WTC11 (cell line): Measurements from ENCODE around the gene ERMP1. TPM values are rescaled to one million over a fixed set of nuclear protein-coding genes. Genes with fewer than 3 reads are reported as not detected.

Source experiments
- ATAC-seq: fragments of 200-7000 bp; cut with Tn5 transposase; 2 replicates; pipeline ENCODE4 v1.10.0; 2021; ENCODE audit warnings: mild to moderate bottlenecking, moderate library complexity
- CTCF ChIA-PET: fragments of 300-600 bp; sonication (Branson Sonifier 250); formaldehyde crosslinking; loops from one replicate; lab custom pipeline; 2021; ENCODE audit warnings: antibody characterized with exemption; lab: Charles Lee
- POLR2A ChIA-PET: fragments of 350-600 bp; sonication (Branson Sonifier 250); formaldehyde crosslinking; loops from one replicate; lab custom pipeline; 2021; ENCODE audit warnings: antibody characterized with exemption; lab: Charles Lee
- DNase-seq: peaks from one replicate; pipeline ENCODE4 v3.0.0; 2021; ENCODE audit warnings: low spot score
- H3K27ac Mint-ChIP-seq: 2 replicates; pipeline ENCODE4 v1.8.0; 2021; ENCODE audit warnings: mixed read lengths
- H3K27me3 Mint-ChIP-seq: 2 replicates; pipeline ENCODE4 v1.8.0; 2021; ENCODE audit warnings: low read depth, mild to moderate bottlenecking, moderate library complexity, mixed read lengths
- H3K36me3 Mint-ChIP-seq: 2 replicates; pipeline ENCODE4 v1.8.0; 2021; ENCODE audit warnings: mixed read lengths
- H3K4me1 Mint-ChIP-seq: 2 replicates; pipeline ENCODE4 v1.8.0; 2022; ENCODE audit warnings: mixed read lengths
- H3K4me3 Mint-ChIP-seq: 2 replicates; pipeline ENCODE4 v1.8.0; 2021; ENCODE audit warnings: mild to moderate bottlenecking, moderate library complexity, mixed read lengths
- H3K9me3 Mint-ChIP-seq: 2 replicates; pipeline ENCODE4 v1.8.0; 2021; ENCODE audit warnings: mixed read lengths
- AR ChIP-seq: fragments of 250-450 bp; sonication (Bioruptor Pico); IDR thresholded peaks from 2 replicates; pipeline ENCODE4 v1.9.0; 2021; ENCODE audit warnings: mild to moderate bottlenecking
- CBFB ChIP-seq: sonication (generic); formaldehyde crosslinking; IDR thresholded peaks from 2 replicates; pipeline ENCODE4 v1.8.1; 2022; ENCODE audit warnings: mild to moderate bottlenecking, low read depth, missing genetic modification reagents
- CREB1 ChIP-seq: sonication (generic); formaldehyde crosslinking; IDR thresholded peaks from 2 replicates; pipeline ENCODE4 v1.8.0; 2023; ENCODE audit warnings: mild to moderate bottlenecking, missing genetic modification reagents
- E2F1 ChIP-seq: sonication (generic); formaldehyde crosslinking; IDR thresholded peaks from 2 replicates; pipeline ENCODE4 v1.8.0; 2022; ENCODE audit warnings: mild to moderate bottlenecking, missing genetic modification reagents
- ELF4 ChIP-seq: sonication (generic); formaldehyde crosslinking; IDR thresholded peaks from 2 replicates; pipeline ENCODE4 v1.8.1; 2022; ENCODE audit warnings: low read depth, mild to moderate bottlenecking, moderate library complexity, missing genetic modification reagents
- FOXJ3 ChIP-seq: sonication (generic); formaldehyde crosslinking; IDR thresholded peaks from 2 replicates; pipeline ENCODE4 v1.9.0; 2021; ENCODE audit warnings: missing genetic modification reagents, mild to moderate bottlenecking, borderline replicate concordance
- NFATC4 ChIP-seq: fragments of 250-450 bp; sonication (Bioruptor Pico); IDR thresholded peaks from 2 replicates; pipeline ENCODE4 v1.9.0; 2021; ENCODE audit warnings: mild to moderate bottlenecking
- PRDM15 ChIP-seq: sonication (generic); formaldehyde crosslinking; IDR thresholded peaks from 2 replicates; pipeline ENCODE4 v1.8.0; 2022; ENCODE audit warnings: missing genetic modification reagents
- RELA ChIP-seq: sonication (generic); formaldehyde crosslinking; IDR thresholded peaks from 2 replicates; pipeline ENCODE4 v1.8.1; 2022; ENCODE audit warnings: missing genetic modification reagents, mild to moderate bottlenecking, borderline replicate concordance
- RORB ChIP-seq: fragments of 250-450 bp; sonication (Bioruptor Pico); IDR thresholded peaks from 2 replicates; pipeline ENCODE4 v1.9.0; 2021; ENCODE audit warnings: mild to moderate bottlenecking
- SP1 ChIP-seq: sonication (generic); formaldehyde crosslinking; conservative IDR thresholded peaks from 2 replicates; pipeline ENCODE4 v1.8.1; 2022; ENCODE audit warnings: missing genetic modification reagents
- TEAD1 ChIP-seq: sonication (generic); formaldehyde crosslinking; IDR thresholded peaks from 2 replicates; pipeline ENCODE4 v1.8.0; 2022; ENCODE audit warnings: mild to moderate bottlenecking, missing genetic modification reagents
- ZNF232 ChIP-seq: sonication (generic); formaldehyde crosslinking; IDR thresholded peaks from 2 replicates; pipeline ENCODE4 v1.8.0; 2022; ENCODE audit warnings: mild to moderate bottlenecking, missing genetic modification reagents
- ZNF263 ChIP-seq: sonication (generic); formaldehyde crosslinking; IDR thresholded peaks from 2 replicates; pipeline ENCODE4 v1.8.1; 2022; ENCODE audit warnings: low read depth, mild to moderate bottlenecking, moderate library complexity, missing genetic modification reagents
- ZNF532 ChIP-seq: fragments of 250-450 bp; sonication (Bioruptor Pico); IDR thresholded peaks from 2 replicates; pipeline ENCODE4 v1.9.0; 2021; ENCODE audit warnings: mild to moderate bottlenecking, borderline replicate concordance
- total RNA-seq: library from RNA; stranded (reverse); gene quantifications from 3 replicates; pipeline ENCODE4 v1.2.3, GENCODE V29; 2021
- TF ChIP-seq, protein P1 (sequence below): sonication (generic); formaldehyde crosslinking; conservative IDR thresholded peaks from 2 replicates; pipeline ENCODE4 v1.8.1; 2022; ENCODE audit warnings: mild to moderate bottlenecking, missing genetic modification reagents

The ERMP1 gene
- total RNA-seq, 1 experiment from 2014 or later: 25.4 TPM

DNA sequence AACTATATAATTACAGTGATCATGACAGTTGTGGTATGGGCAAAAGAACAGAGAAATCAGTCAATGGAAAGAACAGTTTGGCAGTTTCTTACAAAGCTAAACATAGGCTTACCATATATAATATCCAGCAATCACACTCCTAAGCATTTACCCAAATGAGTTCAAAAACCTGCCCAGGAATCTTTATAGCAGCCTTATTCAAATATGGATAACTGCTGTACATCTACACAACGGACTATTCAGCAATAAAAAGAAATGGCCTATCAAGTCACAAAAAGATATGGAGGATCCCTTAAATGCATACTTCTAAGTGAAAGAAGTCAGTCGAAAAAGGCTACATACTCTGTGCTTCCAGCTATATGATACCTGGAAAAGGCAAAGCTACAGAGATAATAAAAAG, 36.6 kb downstream of the ERMP1 start (continued):
- TF ChIP-seq AR (CRISPR knock-in tag) (no peak), CREB1 (CRISPR knock-in tag) (no peak), RELA (CRISPR knock-in tag) (no peak), CBFB (CRISPR knock-in tag) (no peak), ZNF263 (CRISPR knock-in tag) (no peak), TEAD1 (CRISPR knock-in tag) (no peak)
- TF ChIP-seq, protein P1, sequence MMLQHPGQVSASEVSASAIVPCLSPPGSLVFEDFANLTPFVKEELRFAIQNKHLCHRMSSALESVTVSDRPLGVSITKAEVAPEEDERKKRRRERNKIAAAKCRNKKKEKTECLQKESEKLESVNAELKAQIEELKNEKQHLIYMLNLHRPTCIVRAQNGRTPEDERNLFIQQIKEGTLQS (CRISPR knock-in tag): no peak

DNA sequence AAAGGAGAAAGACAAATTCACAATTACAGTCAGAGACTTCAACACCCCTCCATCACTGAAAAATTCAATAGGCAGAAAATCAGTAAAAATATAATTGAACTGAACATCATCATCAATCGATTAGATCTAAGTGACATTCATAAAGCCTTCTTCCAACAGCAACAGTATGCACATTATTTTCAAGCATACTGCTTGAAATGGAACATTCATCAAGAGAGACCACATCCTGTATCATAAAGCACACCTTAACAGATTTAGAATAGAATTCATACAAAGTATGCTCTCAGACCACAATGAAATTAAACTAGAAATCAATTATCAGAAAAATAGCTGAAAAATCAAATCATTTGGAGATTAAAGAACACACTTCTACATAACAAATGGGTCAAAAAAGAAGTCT, 39.1 kb downstream of the ERMP1 start:
- no peak overlapping the region for H3K27ac Mint-ChIP-seq
- no peak for TF ChIP-seq ZNF232 (CRISPR knock-in tag)
- no peak for TF ChIP-seq RORB (CRISPR knock-in tag)
- H3K36me3 Mint-ChIP-seq: peaks cover 19% of the 10 kb centered on the region
- H3K27me3 Mint-ChIP-seq: no peaks in the 10 kb centered on the region
- ATAC-seq: no peak
- POLR2A ChIA-PET: no interaction called here
- no peaks in the 10 kb centered on the region for H3K9me3 Mint-ChIP-seq
- CTCF ChIA-PET: no interaction called here
- DNase-seq: no peak
- no peaks in the 10 kb centered on the region for H3K4me1 Mint-ChIP-seq
- no peak overlapping the region for H3K4me3 Mint-ChIP-seq

- CTCF ChIA-PET: no interaction called here
- no peak overlapping the region for H3K4me3 Mint-ChIP-seq
- TF ChIP-seq RELA (CRISPR knock-in tag) (no peak), NFATC4 (CRISPR knock-in tag) (no peak), PRDM15 (CRISPR knock-in tag) (no peak), ZNF532 (CRISPR knock-in tag) (no peak), FOXJ3 (CRISPR knock-in tag) (no peak), SP1 (no peak), E2F1 (no peak), ELF4 (CRISPR knock-in tag) (no peak)
- TF ChIP-seq, all 79 proteins: peak for 0
- ATAC-seq: no peak
- Mint-ChIP-seq H3K36me3 (peaks cover 15% of the 10 kb centered on the region), H3K27me3 (no peaks in the 10 kb centered on the region), H3K9me3 (no peaks in the 10 kb centered on the region), H3K4me1 (no peaks in the 10 kb centered on the region), H3K27ac (no peak overlapping the region)
- POLR2A ChIA-PET: no interaction called here
- no peak for DNase-seq
Observed at GRCh38 chr9:5791870-5792269, 41.0 kb downstream of the ERMP1 start.
